ENCODE measurements around the gene CREB5.

The CREB5 gene

GRCh38 chr7:28452681-28453080 lies 40.4 kb downstream of the CREB5 start:
- TF ChIP-seq, protein P1, sequence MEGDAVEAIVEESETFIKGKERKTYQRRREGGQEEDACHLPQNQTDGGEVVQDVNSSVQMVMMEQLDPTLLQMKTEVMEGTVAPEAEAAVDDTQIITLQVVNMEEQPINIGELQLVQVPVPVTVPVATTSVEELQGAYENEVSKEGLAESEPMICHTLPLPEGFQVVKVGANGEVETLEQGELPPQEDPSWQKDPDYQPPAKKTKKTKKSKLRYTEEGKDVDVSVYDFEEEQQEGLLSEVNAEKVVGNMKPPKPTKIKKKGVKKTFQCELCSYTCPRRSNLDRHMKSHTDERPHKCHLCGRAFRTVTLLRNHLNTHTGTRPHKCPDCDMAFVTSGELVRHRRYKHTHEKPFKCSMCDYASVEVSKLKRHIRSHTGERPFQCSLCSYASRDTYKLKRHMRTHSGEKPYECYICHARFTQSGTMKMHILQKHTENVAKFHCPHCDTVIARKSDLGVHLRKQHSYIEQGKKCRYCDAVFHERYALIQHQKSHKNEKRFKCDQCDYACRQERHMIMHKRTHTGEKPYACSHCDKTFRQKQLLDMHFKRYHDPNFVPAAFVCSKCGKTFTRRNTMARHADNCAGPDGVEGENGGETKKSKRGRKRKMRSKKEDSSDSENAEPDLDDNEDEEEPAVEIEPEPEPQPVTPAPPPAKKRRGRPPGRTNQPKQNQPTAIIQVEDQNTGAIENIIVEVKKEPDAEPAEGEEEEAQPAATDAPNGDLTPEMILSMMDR (IDR thresholded peaks at IDR 0.05; ENCODE audit: low read depth, low read length), result no peak
- no peak for DNase-seq
- no peaks in the 10 kb centered on the region for H3K9me3 ChIP-seq (ENCODE audit: severe bottlenecking)
- H3K36me3 ChIP-seq, result no peaks in the 10 kb centered on the region
- peaks cover 77% of the 10 kb centered on the region for H3K27me3 ChIP-seq (ENCODE audit: insufficient read depth, low read depth, severe bottlenecking)
- no peak overlapping the region for H3K27ac ChIP-seq
- no peak overlapping the region for H3K4me3 ChIP-seq (ENCODE audit: low read depth, low read length)

- Histone ChIP-seq H3K4me3 (ENCODE audit: low read depth, low read length) (no peak overlapping the region), H3K9me3 (ENCODE audit: severe bottlenecking) (no peaks in the 10 kb centered on the region), H3K27ac (no peak overlapping the region), H3K36me3 (no peaks in the 10 kb centered on the region), H3K27me3 (ENCODE audit: insufficient read depth, low read depth, severe bottlenecking) (peaks cover 67% of the 10 kb centered on the region)
- no peak for DNase-seq
- TF ChIP-seq, protein P1 (IDR thresholded peaks at IDR 0.05; ENCODE audit: low read depth, low read length), result no peak
Observed at GRCh38 chr7:28455486-28455885, 43.2 kb downstream of the CREB5 start.

GRCh38 chr7:28456044-28456443 lies 43.7 kb downstream of the CREB5 start:
- TF ChIP-seq, protein P1 (IDR thresholded peaks at IDR 0.05; ENCODE audit: low read depth, low read length), result no peak

GRCh38 chr7:28458732-28459131 lies 46.4 kb downstream of the CREB5 start:
- peak; percentile 5 for DNase-seq
- TF ChIP-seq, protein P1 (IDR thresholded peaks at IDR 0.05; ENCODE audit: low read depth, low read length), result no peak
- Histone ChIP-seq H3K27ac (no peak overlapping the region), H3K36me3 (no peaks in the 10 kb centered on the region), H3K4me3 (ENCODE audit: low read depth, low read length) (no peak overlapping the region), H3K27me3 (ENCODE audit: insufficient read depth, low read depth, severe bottlenecking) (peaks cover 51% of the 10 kb centered on the region), H3K9me3 (ENCODE audit: severe bottlenecking) (no peaks in the 10 kb centered on the region)

More at GRCh38 chr7:28456044-28456443, 43.7 kb downstream of the CREB5 start:
- Histone ChIP-seq H3K27me3 (ENCODE audit: insufficient read depth, low read depth, severe bottlenecking) (peaks cover 63% of the 10 kb centered on the region), H3K27ac (no peak overlapping the region), H3K4me3 (ENCODE audit: low read depth, low read length) (no peak overlapping the region), H3K36me3 (no peaks in the 10 kb centered on the region), H3K9me3 (ENCODE audit: severe bottlenecking) (no peaks in the 10 kb centered on the region)
- DNase-seq, result no peak

DNA sequence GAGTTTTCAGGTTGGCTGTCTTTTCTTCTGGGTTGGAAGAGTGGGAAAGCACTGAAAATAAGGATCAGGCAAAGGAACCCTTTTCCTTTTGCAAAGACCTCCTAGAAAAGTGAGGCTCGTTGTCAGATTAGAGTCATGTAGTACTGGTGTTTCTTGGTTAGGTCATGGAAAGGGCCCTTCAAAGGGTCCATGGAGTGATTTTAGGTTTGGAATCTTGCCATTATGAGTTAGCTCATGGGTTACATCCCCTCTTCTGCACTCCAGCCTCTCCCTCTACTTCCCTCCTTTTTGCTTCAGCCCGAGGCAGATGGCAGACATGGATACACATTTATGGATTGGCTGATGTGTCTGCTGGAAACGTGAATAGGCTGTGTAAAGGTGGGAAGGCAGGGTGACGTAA lies 47.0 kb downstream of the CREB5 start:
- Histone ChIP-seq H3K27ac (no peak overlapping the region), H3K9me3 (ENCODE audit: severe bottlenecking) (no peaks in the 10 kb centered on the region), H3K4me3 (ENCODE audit: low read depth, low read length) (no peak overlapping the region), H3K27me3 (ENCODE audit: insufficient read depth, low read depth, severe bottlenecking) (peaks cover 56% of the 10 kb centered on the region), H3K36me3 (no peaks in the 10 kb centered on the region)
- TF ChIP-seq, protein P1 (IDR thresholded peaks at IDR 0.05; ENCODE audit: low read depth, low read length), result no peak
- DNase-seq, result no peak

- no peaks in the 10 kb centered on the region for H3K9me3 ChIP-seq (ENCODE audit: severe bottlenecking)
- peaks cover 37% of the 10 kb centered on the region for H3K27me3 ChIP-seq (ENCODE audit: insufficient read depth, low read depth, severe bottlenecking)
- DNase-seq, result no peak
- H3K36me3 ChIP-seq, result no peaks in the 10 kb centered on the region
- TF ChIP-seq, protein P1 (IDR thresholded peaks at IDR 0.05; ENCODE audit: low read depth, low read length), result no peak
- H3K27ac ChIP-seq, result no peak overlapping the region
- H3K4me3 ChIP-seq (ENCODE audit: low read depth, low read length), result no peak overlapping the region
Observed at GRCh38 chr7:28465697-28466096, 53.4 kb downstream of the CREB5 start.
